Endodermal cell (in vitro differentiated cells): ENCODE measurements around the gene SOST. TPM values are rescaled to one million over a fixed set of nuclear protein-coding genes. Genes with fewer than 3 reads are reported as not detected.

Experiments
- DNase-seq: peaks from one replicate; pipeline ENCODE4 v3.0.0-alpha.2; 2017
- H3K27ac ChIP-seq: 2 replicates; pipeline ENCODE4 v1.5.1; 2013; ENCODE audit warnings: mild to moderate bottlenecking, low read depth, low read length, moderate library complexity
- H3K27me3 ChIP-seq: 2 replicates; pipeline ENCODE4 v1.6.1; 2013; ENCODE audit warnings: mild to moderate bottlenecking, low read length, moderate library complexity; ENCODE audit not compliant: insufficient read depth, control insufficient read depth, poor library complexity, severe bottlenecking
- H3K36me3 ChIP-seq: 2 replicates; pipeline ENCODE4 v1.7.0; 2013; ENCODE audit warnings: mild to moderate bottlenecking, low read length, moderate library complexity; ENCODE audit not compliant: control insufficient read depth, insufficient read depth
- H3K4me1 ChIP-seq: one replicate; pipeline ENCODE4 v1.7.0; 2013; ENCODE audit warnings: low read length; ENCODE audit not compliant: control insufficient read depth, insufficient read depth
- H3K4me3 ChIP-seq: 2 replicates; pipeline ENCODE4 v1.5.1; 2013; ENCODE audit warnings: mild to moderate bottlenecking, low read length, moderate library complexity
- H3K9ac ChIP-seq: 2 replicates; pipeline ENCODE4 v1.6.1; 2013; ENCODE audit warnings: mild to moderate bottlenecking, low read length, moderate library complexity; ENCODE audit not compliant: poor library complexity, severe bottlenecking; ENCODE audit errors: extremely low read depth
- H3K9me3 ChIP-seq: 2 replicates; pipeline ENCODE4 v1.6.1; 2013; ENCODE audit warnings: mild to moderate bottlenecking, low read length, moderate library complexity; ENCODE audit not compliant: control insufficient read depth
- H3K27ac Mint-ChIP-seq: 2 replicates; pipeline ENCODE4 v1.8.0; 2020; ENCODE audit warnings: mixed read lengths
- H3K27me3 Mint-ChIP-seq: 2 replicates; pipeline ENCODE4 v1.8.0; 2021; ENCODE audit warnings: mild to moderate bottlenecking, mixed read lengths; ENCODE audit not compliant: insufficient read depth
- H3K36me3 Mint-ChIP-seq: 2 replicates; pipeline ENCODE4 v1.8.0; 2020; ENCODE audit warnings: low read depth, mixed read lengths
- H3K4me1 Mint-ChIP-seq: 2 replicates; pipeline ENCODE4 v1.8.0; 2020; ENCODE audit warnings: mixed read lengths
- H3K4me3 Mint-ChIP-seq: 2 replicates; pipeline ENCODE4 v1.8.0; 2020; ENCODE audit warnings: mild to moderate bottlenecking, moderate library complexity, mixed read lengths
- H3K9me3 Mint-ChIP-seq: 2 replicates; pipeline ENCODE4 v1.8.0; 2020; ENCODE audit warnings: mild to moderate bottlenecking, mixed read lengths
- CTCF ChIP-seq: fragments of 200-600 bp; sonication (generic); conservative IDR thresholded peaks from 2 replicates; pipeline ENCODE4 v1.5.0; 2021; ENCODE audit warnings: antibody characterized with exemption, mild to moderate bottlenecking
- WGBS, 2 experiments: methylation state at CpG; one replicate each; pipeline versions ENCODE4 v1.1.5 to v1.1.7; 2013; ENCODE audit warnings: missing lambda C conversion rate in 2 of 2, mixed read lengths in 1 of 2; ENCODE audit not compliant: insufficient coverage in 1 of 2, insufficient read length in 1 of 2; 5-methylcytosine and 5-hydroxymethylcytosine counted together
- total RNA-seq, 2 donors: library from RNA; stranded (reverse); fragmentation: NEBNext Ultra II Directional in 1 of 2; extraction: Animal tissue kit (Norgen Biotek cat#: 25700) in 1 of 2; gene quantifications; 2 replicates in 1 of 2; 3 replicates in 1 of 2; pipeline ENCODE4 v1.2.1, GENCODE V29; 2021

Gene SOST
- total RNA-seq, 2 donors from 2014 or later, result not detected

- Histone ChIP-seq H3K27ac (no peak overlapping the region), H3K4me3 (no peak overlapping the region), H3K9me3 (no peaks in the 10 kb centered on the region), H3K4me1 (no peaks in the 10 kb centered on the region), H3K27me3 (peaks cover 4% of the 10 kb centered on the region), H3K36me3 (no peaks in the 10 kb centered on the region), H3K9ac (no peak overlapping the region)
- 87 to 92% methylated on average over 11 to 15 of the region's 15 CpGs for WGBS, 2 experiments
- TF ChIP-seq CTCF, result no peak
- H3K27ac Mint-ChIP-seq, result no peak overlapping the region
- no peak for DNase-seq
- H3K4me3 Mint-ChIP-seq, result no peak overlapping the region
- H3K9me3 Mint-ChIP-seq, result no peaks in the 10 kb centered on the region
- H3K27me3 Mint-ChIP-seq, result peaks cover 23% of the 10 kb centered on the region
- H3K4me1 Mint-ChIP-seq, result peaks cover 10% of the 10 kb centered on the region
- H3K36me3 Mint-ChIP-seq, result no peaks in the 10 kb centered on the region
Observed at GRCh38 chr17:43782913-43783680, 24.5 kb upstream of the SOST start.

GRCh38 chr17:43780135-43780534 lies 21.5 kb upstream of the SOST start, which contains the start of gene CFAP97D1:
Gene CFAP97D1, plus strand, starts transcription at chr17:43780435. Its CDS starts 28 bp downstream, at chr17:43780463.
- Mint-ChIP-seq H3K36me3 (peaks cover 6% of the 10 kb centered on the region), H3K27me3 (peaks cover 23% of the 10 kb centered on the region), H3K27ac (peak within 1 kb of the TSS; percentile 79), H3K4me1 (peaks cover 10% of the 10 kb centered on the region), H3K4me3 (peak within 1 kb of the TSS; percentile 71), H3K9me3 (no peaks in the 10 kb centered on the region)
- no peak for TF ChIP-seq CTCF
- peak within 1 kb of the TSS; percentile 99 for H3K9ac ChIP-seq
- 86% methylated on average over 4 to 7 of the region's 7 CpGs for WGBS, 2 experiments
- no peaks in the 10 kb centered on the region for H3K9me3 ChIP-seq
- peaks cover 4% of the 10 kb centered on the region for H3K27me3 ChIP-seq
- peaks cover 9% of the 10 kb centered on the region for H3K36me3 ChIP-seq
- H3K27ac ChIP-seq, result no peak within 1 kb of the TSS
- H3K4me3 ChIP-seq, result peak within 1 kb of the TSS; percentile 80
- no peaks in the 10 kb centered on the region for H3K4me1 ChIP-seq
- no peak for DNase-seq

GRCh38 chr17:43779145-43780125 lies 20.8 kb upstream of the SOST start:
- Histone ChIP-seq H3K9me3 (no peaks in the 10 kb centered on the region), H3K27me3 (peaks cover 4% of the 10 kb centered on the region), H3K4me1 (no peaks in the 10 kb centered on the region), H3K36me3 (peaks cover 16% of the 10 kb centered on the region), H3K27ac (no peak overlapping the region), H3K9ac (peak overlapping the region; percentile 99), H3K4me3 (peak overlapping the region; percentile 80)
- Mint-ChIP-seq H3K27ac (peak overlapping the region; percentile 79), H3K9me3 (no peaks in the 10 kb centered on the region), H3K4me3 (peak overlapping the region; percentile 71), H3K27me3 (peaks cover 23% of the 10 kb centered on the region), H3K36me3 (peaks cover 12% of the 10 kb centered on the region), H3K4me1 (peaks cover 10% of the 10 kb centered on the region)
- no peak for TF ChIP-seq CTCF
- WGBS, 2 experiments, result 12 to 15% methylated on average over 19 to 26 of the region's 26 CpGs
- peak; percentile 83 for DNase-seq
